ENCODE data around the gene CLEC16A.

Gene CLEC16A

GRCh38 chr16:11229906-11230305 is 285.5 kb downstream of the CLEC16A start:
- TF ChIP-seq CTCF (IDR thresholded peaks at IDR 0.05; ENCODE audit: insufficient read depth, low read length, missing control alignments) = no peak
- POLR2A ChIA-PET = no interaction called here
- H3K4me3 ChIP-seq (ENCODE audit: low read depth, low read length) = no peak overlapping the region
- no peak for DNase-seq (ENCODE audit: low read depth, low spot score)
- CTCF ChIA-PET = no interaction called here

- H3K4me3 ChIP-seq (ENCODE audit: low read depth, low read length) = no peak overlapping the region
- CTCF ChIA-PET = interaction anchor here (1.1 kb wide), 1 partner anchor 21 kb away, joined by 3 read pairs; no protein-coding TSS in a partner anchor
- no peak for DNase-seq (ENCODE audit: low read depth, low spot score)
- POLR2A ChIA-PET = no interaction called here
- no peak for TF ChIP-seq CTCF (IDR thresholded peaks at IDR 0.05; ENCODE audit: insufficient read depth, low read length, missing control alignments)
Observed at GRCh38 chr16:11231367-11231970, 287.1 kb downstream of the CLEC16A start.
